KMS-11 (cell line): ENCODE results near the gene SEMA5A.

Experiments used
- H2AFZ ChIP-seq: fragments of 200-600 bp; sonication (generic); 2 replicates; pipeline ENCODE4 v1.6.1; 2016; ENCODE audit warnings: antibody characterized with exemption, mixed run types, low read depth
- H3K27ac ChIP-seq: fragments of 200-600 bp; sonication (generic); 2 replicates; pipeline ENCODE4 v1.6.1; 2016; ENCODE audit warnings: mild to moderate bottlenecking, mixed run types
- H3K27me3 ChIP-seq: fragments of 200-600 bp; sonication (generic); 2 replicates; pipeline ENCODE4 v1.6.1; 2017; ENCODE audit warnings: mild to moderate bottlenecking, low read depth, mixed run types, moderate library complexity; ENCODE audit not compliant: insufficient read depth
- H3K36me3 ChIP-seq: fragments of 200-600 bp; sonication (generic); 2 replicates; pipeline ENCODE4 v1.6.1; 2017; ENCODE audit warnings: mild to moderate bottlenecking, mixed run types; ENCODE audit not compliant: insufficient read depth
- H3K4me1 ChIP-seq: fragments of 200-600 bp; sonication (generic); 2 replicates; pipeline ENCODE4 v1.6.1; 2016; ENCODE audit warnings: mild to moderate bottlenecking, low read depth, mixed run types; ENCODE audit not compliant: poor library complexity, severe bottlenecking
- H3K4me2 ChIP-seq: fragments of 200-600 bp; sonication (generic); 2 replicates; pipeline ENCODE4 v1.7.0; 2016; ENCODE audit warnings: mild to moderate bottlenecking, mixed run types
- H3K4me3 ChIP-seq: fragments of 200-600 bp; sonication (generic); IDR thresholded peaks from 2 replicates; pipeline ENCODE4 v1.6.1; 2017; ENCODE audit warnings: low read depth, low read length, mixed read lengths; ENCODE audit not compliant: insufficient read depth
- H3K79me2 ChIP-seq: fragments of 200-600 bp; sonication (generic); 2 replicates; pipeline ENCODE4 v1.6.1; 2016; ENCODE audit warnings: low read depth, mixed run types; ENCODE audit not compliant: insufficient read depth
- H3K9ac ChIP-seq: fragments of 200-600 bp; sonication (generic); 2 replicates; pipeline ENCODE4 v1.6.1; 2016; ENCODE audit warnings: mild to moderate bottlenecking, mixed run types
- H4K20me1 ChIP-seq: fragments of 200-600 bp; sonication (generic); 2 replicates; pipeline ENCODE4 v1.6.1; 2016; ENCODE audit warnings: mild to moderate bottlenecking, mixed run types; ENCODE audit not compliant: insufficient read depth
- CTCF ChIP-seq: fragments of 200-600 bp; sonication (generic); conservative IDR thresholded peaks from 2 replicates; pipeline ENCODE4 v1.6.1; 2017; ENCODE audit warnings: low read depth, mild to moderate bottlenecking, antibody characterized with exemption, low read length, moderate library complexity, mixed read lengths

SEMA5A gene

DNA sequence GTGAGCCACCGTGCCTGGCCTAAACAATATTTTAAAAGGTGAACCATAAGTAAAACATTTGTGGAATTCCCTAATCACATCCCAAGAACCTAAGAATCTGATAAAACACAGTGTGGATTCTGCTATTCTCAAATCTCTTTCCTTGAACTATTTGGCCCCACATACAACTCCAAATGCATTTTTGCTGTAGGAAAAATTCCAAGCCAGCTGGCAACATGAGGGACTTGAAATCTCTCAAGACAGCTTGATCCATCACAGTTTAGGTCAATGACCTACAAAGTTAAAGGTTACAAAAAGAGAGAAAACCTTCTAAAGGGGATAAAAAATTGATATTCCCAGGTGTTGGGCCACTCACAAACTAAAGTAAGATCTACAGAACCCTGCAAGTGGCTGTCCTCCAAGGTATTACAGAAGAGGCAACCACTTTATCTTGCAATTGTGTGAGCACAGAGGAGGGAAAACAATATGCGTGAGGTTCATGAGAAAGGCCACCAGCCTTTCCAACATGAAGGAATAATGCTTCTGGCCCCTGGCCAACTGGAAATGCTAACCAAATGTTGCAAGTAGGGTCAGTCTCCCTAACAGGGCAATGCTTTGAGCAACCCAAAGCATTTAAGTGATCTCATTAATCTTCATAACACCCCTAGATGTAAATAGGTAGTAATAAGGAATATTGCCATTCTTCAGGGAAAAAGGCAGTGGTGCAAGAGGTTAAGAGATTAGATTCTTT, 221.4 kb downstream of the SEMA5A start:
- Histone ChIP-seq H3K9ac (no peak overlapping the region), H4K20me1 (no peaks in the 10 kb centered on the region), H3K27ac (no peak overlapping the region), H2AFZ (no peak overlapping the region), H3K4me2 (no peak overlapping the region), H3K36me3 (no peaks in the 10 kb centered on the region), H3K27me3 (no peaks in the 10 kb centered on the region), H3K79me2 (no peaks in the 10 kb centered on the region), H3K4me3 (no peak overlapping the region), H3K4me1 (no peaks in the 10 kb centered on the region)
- no peak for TF ChIP-seq CTCF

DNA sequence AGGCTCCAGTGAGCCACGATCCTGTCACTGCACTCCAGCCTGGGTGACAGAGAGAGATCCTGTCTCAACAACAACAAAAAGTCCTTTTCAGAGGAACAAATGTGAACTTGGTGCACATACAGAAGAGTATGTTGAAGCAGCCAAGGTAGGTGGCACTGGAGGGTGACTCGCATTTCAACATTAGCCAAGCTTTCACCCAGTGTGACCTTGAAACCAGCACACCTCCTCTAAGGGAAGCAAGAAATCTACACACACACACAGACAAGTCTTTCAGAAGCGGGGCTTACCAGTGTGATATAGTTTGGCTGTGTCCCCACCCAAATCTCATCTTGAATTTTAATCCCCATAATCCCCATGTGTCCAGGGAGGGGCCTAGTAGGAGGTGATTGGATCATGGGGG, 225.2 kb downstream of the SEMA5A start:
- no peak for TF ChIP-seq CTCF

GRCh38 chr5:9318031-9318430, 227.8 kb downstream of the SEMA5A start:
- Histone ChIP-seq H3K36me3 (no peaks in the 10 kb centered on the region), H4K20me1 (no peaks in the 10 kb centered on the region), H2AFZ (no peak overlapping the region), H3K4me1 (no peaks in the 10 kb centered on the region), H3K9ac (no peak overlapping the region), H3K27me3 (no peaks in the 10 kb centered on the region), H3K79me2 (no peaks in the 10 kb centered on the region), H3K27ac (no peak overlapping the region), H3K4me3 (no peak overlapping the region), H3K4me2 (no peak overlapping the region)
- TF ChIP-seq CTCF = no peak

More for the DNA sequence above, 225.2 kb downstream of the SEMA5A start:
- Histone ChIP-seq H3K4me2 (no peak overlapping the region), H3K9ac (no peak overlapping the region), H3K36me3 (no peaks in the 10 kb centered on the region), H3K27ac (no peak overlapping the region), H3K4me3 (no peak overlapping the region), H4K20me1 (no peaks in the 10 kb centered on the region), H3K27me3 (no peaks in the 10 kb centered on the region), H3K4me1 (no peaks in the 10 kb centered on the region), H2AFZ (no peak overlapping the region), H3K79me2 (no peaks in the 10 kb centered on the region)

DNA sequence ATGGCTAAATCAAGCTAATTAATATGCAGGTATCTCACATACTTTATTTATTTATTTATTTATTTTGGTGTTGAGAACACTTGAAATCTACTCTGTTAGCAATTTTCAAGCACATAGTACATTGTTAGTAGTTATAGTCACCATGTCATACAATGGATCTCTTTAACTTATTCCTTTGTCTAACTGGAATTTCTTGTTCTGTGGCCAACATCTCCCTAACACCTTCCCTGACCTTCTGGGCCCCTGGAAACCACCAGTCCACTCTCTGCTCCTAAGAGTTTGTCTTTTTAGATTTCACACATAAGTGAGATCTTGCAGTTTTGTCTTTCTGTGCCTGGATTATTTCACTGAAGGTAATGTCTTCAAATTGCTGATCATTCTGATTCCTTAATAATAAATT, 229.1 kb downstream of the SEMA5A start:
- Histone ChIP-seq H3K27ac (no peak overlapping the region), H3K9ac (no peak overlapping the region), H2AFZ (no peak overlapping the region), H3K4me3 (no peak overlapping the region), H3K27me3 (no peaks in the 10 kb centered on the region), H3K36me3 (no peaks in the 10 kb centered on the region), H3K4me2 (no peak overlapping the region), H3K4me1 (no peaks in the 10 kb centered on the region), H3K79me2 (no peaks in the 10 kb centered on the region), H4K20me1 (no peaks in the 10 kb centered on the region)
- TF ChIP-seq CTCF = no peak
